SK-N-SH treated with all-trans-retinoic acid at 6 μM for 48 hours (cell line): Measurements from ENCODE around the gene EFL1.

Experiments used
- ESRRG ChIP-seq: fragments of 250-450 bp; sonication (Bioruptor Pico); IDR thresholded peaks from 2 replicates; pipeline ENCODE4 v1.6.1; 2021; ENCODE audit warnings: mild to moderate bottlenecking
- GLIS3 ChIP-seq: fragments of 250-450 bp; sonication (Bioruptor Pico); IDR thresholded peaks from 2 replicates; pipeline ENCODE4 v1.5.0; 2020; ENCODE audit warnings: mild to moderate bottlenecking, moderate library complexity
- ISL1 ChIP-seq: fragments of 250-450 bp; sonication (Bioruptor Pico); IDR thresholded peaks from 2 replicates; pipeline ENCODE4 v2.1.2; 2022; ENCODE audit warnings: mild to moderate bottlenecking, moderate library complexity
- OSR1 ChIP-seq: fragments of 250-450 bp; sonication (Bioruptor Pico); IDR thresholded peaks from 2 replicates; pipeline ENCODE4 v1.8.0; 2022; ENCODE audit warnings: moderate library complexity, mild to moderate bottlenecking, inconsistent platforms
- RARB ChIP-seq: fragments of 250-450 bp; sonication (Bioruptor Pico); IDR thresholded peaks from 2 replicates; pipeline ENCODE4 v1.8.0; 2021; ENCODE audit warnings: mild to moderate bottlenecking, moderate library complexity
- SNAI2 ChIP-seq: fragments of 250-450 bp; sonication (Bioruptor Pico); IDR thresholded peaks from 2 replicates; pipeline ENCODE4 v1.5.0; 2020; ENCODE audit warnings: mild to moderate bottlenecking, moderate library complexity
- TCF4 ChIP-seq: fragments of 250-450 bp; sonication (Bioruptor Pico); IDR thresholded peaks from 2 replicates; pipeline ENCODE4 v1.8.0; 2021; ENCODE audit warnings: mild to moderate bottlenecking, moderate library complexity, borderline replicate concordance
- TOX ChIP-seq: fragments of 250-450 bp; sonication (Bioruptor Pico); IDR thresholded peaks from 2 replicates; pipeline ENCODE4 v1.8.0; 2021; ENCODE audit warnings: mild to moderate bottlenecking, moderate library complexity, borderline replicate concordance
- ZFP3 ChIP-seq: fragments of 250-450 bp; sonication (Bioruptor Pico); IDR thresholded peaks from 2 replicates; pipeline ENCODE4 v1.5.0; 2020; ENCODE audit warnings: mild to moderate bottlenecking, moderate library complexity
- ZNF565 ChIP-seq: fragments of 450-650 bp; formaldehyde crosslinking; conservative IDR thresholded peaks from 2 replicates; pipeline ENCODE4 v1.5.0; 2020; ENCODE audit warnings: low read depth, mild to moderate bottlenecking, moderate library complexity
- ZNF70 ChIP-seq: fragments of 450-650 bp; formaldehyde crosslinking; IDR thresholded peaks from 2 replicates; pipeline ENCODE4 v1.5.0; 2020; ENCODE audit warnings: mild to moderate bottlenecking, moderate library complexity
- TF ChIP-seq, protein P1 (sequence below): fragments of 250-450 bp; sonication (Bioruptor Pico); IDR thresholded peaks from 2 replicates; pipeline ENCODE4 v1.8.0; 2020; ENCODE audit warnings: mild to moderate bottlenecking, moderate library complexity, borderline replicate concordance
- TF ChIP-seq, protein P2 (sequence below): fragments of 250-450 bp; sonication (Bioruptor Pico); IDR thresholded peaks from 2 replicates; pipeline ENCODE4 v1.5.1; 2021; ENCODE audit warnings: mild to moderate bottlenecking, moderate library complexity
- TF ChIP-seq, protein P3 (sequence below): fragments of 250-450 bp; sonication (Bioruptor Pico); IDR thresholded peaks from 2 replicates; pipeline ENCODE4 v1.8.0; 2021; ENCODE audit warnings: low read depth, mild to moderate bottlenecking, moderate library complexity, borderline replicate concordance

GRCh38 chr15:82178061-82178460 lies 84.5 kb downstream of the EFL1 start:
- TF ChIP-seq ZFP3 (CRISPR knock-in tag) (no peak), ZNF70 (CRISPR knock-in tag) (no peak), RARB (CRISPR knock-in tag) (no peak), TCF4 (CRISPR knock-in tag) (no peak), ESRRG (no peak), OSR1 (no peak), GLIS3 (no peak), ISL1 (CRISPR knock-in tag) (no peak), ZNF565 (CRISPR knock-in tag) (no peak), TOX (CRISPR knock-in tag) (no peak), SNAI2 (CRISPR knock-in tag) (no peak)
- TF ChIP-seq, protein P1, sequence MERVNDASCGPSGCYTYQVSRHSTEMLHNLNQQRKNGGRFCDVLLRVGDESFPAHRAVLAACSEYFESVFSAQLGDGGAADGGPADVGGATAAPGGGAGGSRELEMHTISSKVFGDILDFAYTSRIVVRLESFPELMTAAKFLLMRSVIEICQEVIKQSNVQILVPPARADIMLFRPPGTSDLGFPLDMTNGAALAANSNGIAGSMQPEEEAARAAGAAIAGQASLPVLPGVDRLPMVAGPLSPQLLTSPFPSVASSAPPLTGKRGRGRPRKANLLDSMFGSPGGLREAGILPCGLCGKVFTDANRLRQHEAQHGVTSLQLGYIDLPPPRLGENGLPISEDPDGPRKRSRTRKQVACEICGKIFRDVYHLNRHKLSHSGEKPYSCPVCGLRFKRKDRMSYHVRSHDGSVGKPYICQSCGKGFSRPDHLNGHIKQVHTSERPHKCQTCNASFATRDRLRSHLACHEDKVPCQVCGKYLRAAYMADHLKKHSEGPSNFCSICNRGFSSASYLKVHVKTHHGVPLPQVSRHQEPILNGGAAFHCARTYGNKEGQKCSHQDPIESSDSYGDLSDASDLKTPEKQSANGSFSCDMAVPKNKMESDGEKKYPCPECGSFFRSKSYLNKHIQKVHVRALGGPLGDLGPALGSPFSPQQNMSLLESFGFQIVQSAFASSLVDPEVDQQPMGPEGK (CRISPR knock-in tag) = no peak
- TF ChIP-seq, protein P2, sequence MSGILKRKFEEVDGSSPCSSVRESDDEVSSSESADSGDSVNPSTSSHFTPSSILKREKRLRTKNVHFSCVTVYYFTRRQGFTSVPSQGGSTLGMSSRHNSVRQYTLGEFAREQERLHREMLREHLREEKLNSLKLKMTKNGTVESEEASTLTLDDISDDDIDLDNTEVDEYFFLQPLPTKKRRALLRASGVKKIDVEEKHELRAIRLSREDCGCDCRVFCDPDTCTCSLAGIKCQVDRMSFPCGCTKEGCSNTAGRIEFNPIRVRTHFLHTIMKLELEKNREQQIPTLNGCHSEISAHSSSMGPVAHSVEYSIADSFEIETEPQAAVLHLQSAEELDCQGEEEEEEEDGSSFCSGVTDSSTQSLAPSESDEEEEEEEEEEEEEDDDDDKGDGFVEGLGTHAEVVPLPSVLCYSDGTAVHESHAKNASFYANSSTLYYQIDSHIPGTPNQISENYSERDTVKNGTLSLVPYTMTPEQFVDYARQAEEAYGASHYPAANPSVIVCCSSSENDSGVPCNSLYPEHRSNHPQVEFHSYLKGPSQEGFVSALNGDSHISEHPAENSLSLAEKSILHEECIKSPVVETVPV (CRISPR knock-in tag) = no peak
- TF ChIP-seq, protein P3, sequence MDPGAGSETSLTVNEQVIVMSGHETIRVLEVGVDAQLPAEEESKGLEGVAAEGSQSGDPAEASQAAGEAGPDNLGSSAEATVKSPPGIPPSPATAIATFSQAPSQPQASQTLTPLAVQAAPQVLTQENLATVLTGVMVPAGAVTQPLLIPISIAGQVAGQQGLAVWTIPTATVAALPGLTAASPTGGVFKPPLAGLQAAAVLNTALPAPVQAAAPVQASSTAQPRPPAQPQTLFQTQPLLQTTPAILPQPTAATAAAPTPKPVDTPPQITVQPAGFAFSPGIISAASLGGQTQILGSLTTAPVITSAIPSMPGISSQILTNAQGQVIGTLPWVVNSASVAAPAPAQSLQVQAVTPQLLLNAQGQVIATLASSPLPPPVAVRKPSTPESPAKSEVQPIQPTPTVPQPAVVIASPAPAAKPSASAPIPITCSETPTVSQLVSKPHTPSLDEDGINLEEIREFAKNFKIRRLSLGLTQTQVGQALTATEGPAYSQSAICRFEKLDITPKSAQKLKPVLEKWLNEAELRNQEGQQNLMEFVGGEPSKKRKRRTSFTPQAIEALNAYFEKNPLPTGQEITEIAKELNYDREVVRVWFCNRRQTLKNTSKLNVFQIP (CRISPR knock-in tag) = no peak
